Measurements from ENCODE around the gene LMO7.

LMO7 gene

DNA sequence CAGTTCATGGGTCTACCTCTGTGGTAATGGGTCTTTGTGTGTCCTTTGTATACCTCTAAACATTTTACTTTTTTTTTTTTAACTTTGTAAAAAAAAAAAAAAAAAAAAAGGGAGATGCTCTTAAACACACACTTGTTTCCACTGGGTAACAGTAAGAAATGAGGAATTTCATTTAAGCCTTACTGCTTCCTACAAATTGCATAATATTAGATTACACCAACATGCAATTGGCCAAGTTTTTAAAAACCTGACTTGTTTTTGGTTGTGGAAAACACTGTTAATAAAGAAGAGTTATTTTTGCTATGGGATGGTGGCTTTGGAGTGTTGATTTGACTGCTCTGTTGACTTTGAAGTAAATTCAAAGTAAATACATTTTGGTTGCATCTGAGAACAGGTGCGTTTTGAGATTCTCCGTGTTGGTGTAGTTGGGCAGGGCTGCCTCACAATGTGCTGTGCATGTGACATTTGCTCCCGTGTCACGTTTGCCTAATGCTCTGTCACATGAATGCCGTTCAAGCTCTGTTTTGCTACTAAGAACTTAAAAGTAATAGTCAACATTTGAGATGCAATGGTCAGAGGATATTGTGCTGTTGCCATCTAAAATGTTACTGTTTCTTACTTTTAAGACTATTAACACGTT lies 202.4 kb downstream of the LMO7 start:
- no peak overlapping the region for H3K27ac ChIP-seq (replicated peaks)
- TF ChIP-seq, protein P1, sequence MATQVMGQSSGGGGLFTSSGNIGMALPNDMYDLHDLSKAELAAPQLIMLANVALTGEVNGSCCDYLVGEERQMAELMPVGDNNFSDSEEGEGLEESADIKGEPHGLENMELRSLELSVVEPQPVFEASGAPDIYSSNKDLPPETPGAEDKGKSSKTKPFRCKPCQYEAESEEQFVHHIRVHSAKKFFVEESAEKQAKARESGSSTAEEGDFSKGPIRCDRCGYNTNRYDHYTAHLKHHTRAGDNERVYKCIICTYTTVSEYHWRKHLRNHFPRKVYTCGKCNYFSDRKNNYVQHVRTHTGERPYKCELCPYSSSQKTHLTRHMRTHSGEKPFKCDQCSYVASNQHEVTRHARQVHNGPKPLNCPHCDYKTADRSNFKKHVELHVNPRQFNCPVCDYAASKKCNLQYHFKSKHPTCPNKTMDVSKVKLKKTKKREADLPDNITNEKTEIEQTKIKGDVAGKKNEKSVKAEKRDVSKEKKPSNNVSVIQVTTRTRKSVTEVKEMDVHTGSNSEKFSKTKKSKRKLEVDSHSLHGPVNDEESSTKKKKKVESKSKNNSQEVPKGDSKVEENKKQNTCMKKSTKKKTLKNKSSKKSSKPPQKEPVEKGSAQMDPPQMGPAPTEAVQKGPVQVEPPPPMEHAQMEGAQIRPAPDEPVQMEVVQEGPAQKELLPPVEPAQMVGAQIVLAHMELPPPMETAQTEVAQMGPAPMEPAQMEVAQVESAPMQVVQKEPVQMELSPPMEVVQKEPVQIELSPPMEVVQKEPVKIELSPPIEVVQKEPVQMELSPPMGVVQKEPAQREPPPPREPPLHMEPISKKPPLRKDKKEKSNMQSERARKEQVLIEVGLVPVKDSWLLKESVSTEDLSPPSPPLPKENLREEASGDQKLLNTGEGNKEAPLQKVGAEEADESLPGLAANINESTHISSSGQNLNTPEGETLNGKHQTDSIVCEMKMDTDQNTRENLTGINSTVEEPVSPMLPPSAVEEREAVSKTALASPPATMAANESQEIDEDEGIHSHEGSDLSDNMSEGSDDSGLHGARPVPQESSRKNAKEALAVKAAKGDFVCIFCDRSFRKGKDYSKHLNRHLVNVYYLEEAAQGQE (IDR thresholded peaks at IDR 0.05; ENCODE audit: insufficient replicate concordance, low read depth) = no peak
- TF ChIP-seq, protein P2, sequence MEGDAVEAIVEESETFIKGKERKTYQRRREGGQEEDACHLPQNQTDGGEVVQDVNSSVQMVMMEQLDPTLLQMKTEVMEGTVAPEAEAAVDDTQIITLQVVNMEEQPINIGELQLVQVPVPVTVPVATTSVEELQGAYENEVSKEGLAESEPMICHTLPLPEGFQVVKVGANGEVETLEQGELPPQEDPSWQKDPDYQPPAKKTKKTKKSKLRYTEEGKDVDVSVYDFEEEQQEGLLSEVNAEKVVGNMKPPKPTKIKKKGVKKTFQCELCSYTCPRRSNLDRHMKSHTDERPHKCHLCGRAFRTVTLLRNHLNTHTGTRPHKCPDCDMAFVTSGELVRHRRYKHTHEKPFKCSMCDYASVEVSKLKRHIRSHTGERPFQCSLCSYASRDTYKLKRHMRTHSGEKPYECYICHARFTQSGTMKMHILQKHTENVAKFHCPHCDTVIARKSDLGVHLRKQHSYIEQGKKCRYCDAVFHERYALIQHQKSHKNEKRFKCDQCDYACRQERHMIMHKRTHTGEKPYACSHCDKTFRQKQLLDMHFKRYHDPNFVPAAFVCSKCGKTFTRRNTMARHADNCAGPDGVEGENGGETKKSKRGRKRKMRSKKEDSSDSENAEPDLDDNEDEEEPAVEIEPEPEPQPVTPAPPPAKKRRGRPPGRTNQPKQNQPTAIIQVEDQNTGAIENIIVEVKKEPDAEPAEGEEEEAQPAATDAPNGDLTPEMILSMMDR (IDR thresholded peaks at IDR 0.05; ENCODE audit: insufficient read depth, low read length) = no peak
- TF ChIP-seq SPI1 (IDR thresholded peaks at IDR 0.05; ENCODE audit: borderline replicate concordance, low read depth) (no peak), POLR2AphosphoS5 (IDR thresholded peaks at IDR 0.05; ENCODE audit: low read depth) (no peak), GABPA (IDR thresholded peaks at IDR 0.05; ENCODE audit: low read depth) (no peak)
- DNase-seq (ENCODE audit: low read depth in 1 of 2, low spot score in 1 of 2) = no peak
- no peaks in the 10 kb centered on the region for H3K27me3 ChIP-seq (ENCODE audit: insufficient read depth, poor library complexity, severe bottlenecking)
- H3K4me3 ChIP-seq (replicated peaks; ENCODE audit: insufficient read depth, low read length) = no peak overlapping the region

DNA sequence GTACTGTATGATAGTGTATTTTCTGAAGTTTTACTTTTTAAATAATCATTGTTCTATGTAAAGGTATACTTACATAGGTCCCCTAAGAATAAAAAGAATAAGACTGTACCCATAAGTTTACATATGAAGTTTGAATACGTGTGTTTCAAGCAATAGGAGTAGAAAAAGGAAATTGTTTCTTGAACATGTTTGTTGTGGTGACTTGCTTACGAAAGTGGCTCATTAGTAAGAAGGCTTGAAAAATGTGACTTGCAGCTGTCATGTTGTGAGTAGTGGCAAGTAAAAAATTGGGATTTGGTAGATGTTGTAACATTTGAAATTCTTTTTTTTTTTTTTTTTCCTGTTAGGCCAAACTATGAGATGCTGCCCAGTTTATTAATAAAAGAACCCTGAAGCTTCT lies 203.3 kb downstream of the LMO7 start:
- no peak overlapping the region for H3K4me3 ChIP-seq (replicated peaks; ENCODE audit: insufficient read depth, low read length)
- DNase-seq (ENCODE audit: low read depth in 1 of 2, low spot score in 1 of 2) = peak in 1 of 2 experiments; percentile 29
- H3K27ac ChIP-seq (replicated peaks) = no peak overlapping the region
- TF ChIP-seq, protein P2 (IDR thresholded peaks at IDR 0.05; ENCODE audit: insufficient read depth, low read length) = no peak
- TF ChIP-seq, protein P1 (IDR thresholded peaks at IDR 0.05; ENCODE audit: insufficient replicate concordance, low read depth) = no peak
- TF ChIP-seq SPI1 (IDR thresholded peaks at IDR 0.05; ENCODE audit: borderline replicate concordance, low read depth) = no peak
- H3K27me3 ChIP-seq (ENCODE audit: insufficient read depth, poor library complexity, severe bottlenecking) = no peaks in the 10 kb centered on the region

DNA sequence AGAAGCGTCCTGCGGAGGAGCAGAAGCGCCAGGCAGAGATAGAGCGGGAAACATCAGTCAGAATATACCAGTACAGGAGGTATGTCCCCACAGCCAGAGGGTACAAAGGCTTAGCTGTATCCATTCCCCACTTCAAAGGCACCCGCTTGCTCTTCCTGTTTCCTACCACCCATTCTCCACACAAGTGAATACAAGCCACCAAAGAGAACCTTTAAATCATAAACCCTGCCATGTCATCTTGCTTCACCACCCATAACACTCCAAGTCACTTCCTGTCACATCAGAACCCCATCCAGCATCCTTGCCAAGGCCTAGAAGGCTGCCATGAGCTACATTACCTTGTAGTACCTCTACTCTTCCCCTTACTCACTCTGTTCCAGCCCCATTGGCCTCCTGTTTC lies 205.8 kb downstream of the LMO7 start:
- no peaks in the 10 kb centered on the region for H3K27me3 ChIP-seq (ENCODE audit: insufficient read depth, poor library complexity, severe bottlenecking)
- TF ChIP-seq, protein P2 (IDR thresholded peaks at IDR 0.05; ENCODE audit: insufficient read depth, low read length) = no peak
- no peak for TF ChIP-seq GABPA (IDR thresholded peaks at IDR 0.05; ENCODE audit: low read depth)
- TF ChIP-seq, protein P1 (IDR thresholded peaks at IDR 0.05; ENCODE audit: insufficient replicate concordance, low read depth) = no peak
- TF ChIP-seq SPI1 (IDR thresholded peaks at IDR 0.05; ENCODE audit: borderline replicate concordance, low read depth) = no peak
- no peak for TF ChIP-seq POLR2AphosphoS5 (IDR thresholded peaks at IDR 0.05; ENCODE audit: low read depth)
- H3K4me3 ChIP-seq (replicated peaks; ENCODE audit: insufficient read depth, low read length) = no peak overlapping the region
- no peak overlapping the region for H3K27ac ChIP-seq (replicated peaks)
- DNase-seq (ENCODE audit: low read depth in 1 of 2, low spot score in 1 of 2) = no peak
